GM12865 (cell line): ENCODE measurements around the gene SH3BP1.

Experiments used
- DNase-seq: peaks from one replicate; pipeline ENCODE4 v3.0.0; 2010; ENCODE audit warnings: low read depth
- H3K4me3 ChIP-seq: 2 replicates; pipeline ENCODE4 v1.5.1; 2011; ENCODE audit warnings: mild to moderate bottlenecking, low read depth, low read length, control low read depth
- CTCF ChIP-seq: IDR thresholded peaks from 2 replicates; pipeline ENCODE4 v1.5.1; 2011; ENCODE audit warnings: low read length, control low read depth, low read depth, inconsistent platforms; ENCODE audit not compliant: insufficient read depth; ENCODE audit errors: missing control alignments

Gene SH3BP1

GRCh38 chr22:37664249-37665101 lies 25.0 kb downstream of the SH3BP1 start:
- no peak for TF ChIP-seq CTCF
- H3K4me3 ChIP-seq = no peak overlapping the region
- no peak for DNase-seq

DNA sequence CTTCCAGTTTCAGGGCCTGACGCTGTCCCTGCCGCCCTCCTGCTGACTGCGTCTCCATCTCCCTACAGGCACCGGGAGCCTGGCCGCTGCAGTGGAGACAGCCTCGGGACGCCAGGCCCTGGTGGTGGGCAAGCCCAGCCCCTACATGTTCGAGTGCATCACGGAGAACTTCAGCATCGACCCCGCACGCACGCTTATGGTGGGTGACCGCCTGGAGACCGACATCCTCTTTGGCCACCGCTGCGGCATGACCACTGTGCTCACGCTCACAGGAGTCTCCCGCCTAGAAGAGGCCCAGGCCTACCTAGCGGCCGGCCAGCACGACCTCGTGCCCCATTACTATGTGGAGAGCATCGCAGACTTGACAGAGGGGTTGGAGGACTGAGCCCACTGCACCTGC lies 26.0 kb downstream of the SH3BP1 start:
- no peak for TF ChIP-seq CTCF

GRCh38 chr22:37669586-37669985 lies 30.1 kb downstream of the SH3BP1 start:
- H3K4me3 ChIP-seq = no peak overlapping the region
- TF ChIP-seq CTCF = no peak
- no peak for DNase-seq

More for the DNA sequence above, 26.0 kb downstream of the SH3BP1 start:
- no peak overlapping the region for H3K4me3 ChIP-seq
- DNase-seq = no peak

GRCh38 chr22:37672206-37672919 lies 32.9 kb downstream of the SH3BP1 start:
- TF ChIP-seq CTCF = no peak
- no peak overlapping the region for H3K4me3 ChIP-seq
- DNase-seq = no peak

DNA sequence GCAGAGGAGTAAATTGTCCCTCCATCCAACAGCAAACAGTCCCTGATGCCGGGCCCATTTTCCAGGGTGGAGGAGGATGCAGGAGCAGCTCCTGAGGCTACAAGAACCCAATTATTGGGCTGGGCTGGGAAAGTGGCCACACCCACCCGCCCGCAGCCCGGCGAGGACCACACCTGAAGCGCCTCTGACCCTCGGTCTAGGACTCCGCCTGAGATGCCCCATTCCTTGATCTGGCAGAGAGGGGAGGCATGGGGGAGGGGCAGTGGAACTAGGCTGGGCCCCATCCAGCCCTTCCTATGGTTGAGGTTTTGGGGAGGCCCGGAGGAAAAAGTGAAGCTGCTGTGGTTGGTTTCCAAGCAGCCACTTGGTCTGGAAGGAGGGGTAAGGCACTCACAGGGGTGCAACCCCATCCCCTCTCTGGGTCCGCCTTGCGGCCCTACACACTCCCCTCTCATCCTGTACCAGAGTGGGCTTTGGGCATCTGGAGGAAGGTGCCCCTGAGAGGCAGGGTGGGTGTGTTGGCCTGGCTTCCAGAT lies 33.5 kb downstream of the SH3BP1 start:
- DNase-seq = no peak
- H3K4me3 ChIP-seq = no peak overlapping the region
- TF ChIP-seq CTCF = no peak

DNA sequence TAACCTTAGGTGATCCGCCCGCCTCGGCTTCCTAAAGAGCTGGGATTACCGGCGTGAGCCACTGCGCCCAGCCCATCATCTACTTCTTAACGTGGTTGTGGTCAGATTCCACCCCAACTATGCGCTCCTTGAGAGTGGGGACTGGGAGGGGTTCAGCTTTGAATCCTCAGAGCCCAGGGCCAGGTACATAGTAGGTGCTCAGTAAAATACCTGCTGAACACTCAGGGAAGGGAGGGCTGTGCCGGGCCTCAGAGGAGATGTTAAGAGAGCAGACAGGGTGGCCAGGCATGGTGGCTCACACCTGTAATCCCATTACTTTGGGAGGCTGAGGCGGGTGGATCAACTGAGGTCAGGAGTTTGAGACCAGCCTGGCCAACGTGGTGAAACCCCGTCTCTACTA lies 34.8 kb downstream of the SH3BP1 start:
- TF ChIP-seq CTCF = no peak
- H3K4me3 ChIP-seq = peak overlapping the region; percentile 25
- DNase-seq = no peak
